Stimulated activated CD8-positive, alpha-beta memory T cell treated with anti-CD3 and anti-CD28 coated beads, Interleukin-4, amount 100 ng/mL, for 24 hours (primary cell): Measurements from ENCODE around the gene EHHADH.
"Not testable (repeated sequence)": the region's sequence is repeated elsewhere in the genome, so short reads cannot be mapped to it uniquely, and the experiment has no call there.

Source experiments
- DNase-seq: peaks from one replicate; pipeline ENCODE4 v3.0.0-alpha.2; 2020; ENCODE audit warnings: low read depth

EHHADH gene

GRCh38 chr3:185251272-185251671, 2.6 kb downstream of the EHHADH start:
- DNase-seq = no peak

DNA sequence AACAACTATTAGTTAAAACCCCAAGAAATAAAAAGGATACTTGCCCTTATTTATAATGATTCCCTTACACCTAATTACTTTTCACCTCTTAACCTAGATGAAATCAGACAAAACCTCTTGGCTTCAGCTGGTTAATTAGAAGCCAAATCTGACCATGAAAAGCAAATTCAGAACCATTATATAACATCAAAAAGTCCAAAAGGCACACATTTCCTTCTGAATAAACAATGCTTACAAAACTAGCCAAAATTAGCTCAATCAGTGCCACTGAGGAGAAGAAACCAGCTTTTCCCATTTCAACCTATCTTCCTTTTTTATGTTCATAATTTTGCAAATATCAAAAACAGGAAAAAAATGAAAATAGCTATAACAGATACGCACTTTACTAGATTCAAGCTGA, 3.2 kb downstream of the EHHADH start:
- no peak for DNase-seq

DNA sequence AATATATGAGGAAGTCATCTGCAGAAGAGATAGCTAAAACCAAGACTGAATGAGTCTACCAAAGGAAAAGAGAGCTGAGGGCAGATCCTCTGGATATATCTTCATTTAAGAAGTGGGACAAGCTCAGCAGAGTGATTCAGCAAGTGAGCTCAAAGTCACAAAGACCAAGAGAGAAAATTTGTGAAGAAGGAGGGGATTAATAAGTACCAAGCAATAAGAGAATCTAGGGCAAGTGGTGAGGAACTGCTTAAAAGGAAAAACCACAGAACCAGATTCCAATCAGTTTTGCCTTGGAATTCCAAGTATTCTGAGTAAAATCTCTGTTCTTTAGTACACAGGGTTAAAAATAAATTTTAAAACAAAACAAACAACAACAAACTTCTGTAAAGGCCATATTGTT, 3.6 kb downstream of the EHHADH start:
- no peak for DNase-seq

- DNase-seq = no peak
These were observed 11.2 kb downstream of the EHHADH start for GRCh38 chr3:185242642-185243041.

DNA sequence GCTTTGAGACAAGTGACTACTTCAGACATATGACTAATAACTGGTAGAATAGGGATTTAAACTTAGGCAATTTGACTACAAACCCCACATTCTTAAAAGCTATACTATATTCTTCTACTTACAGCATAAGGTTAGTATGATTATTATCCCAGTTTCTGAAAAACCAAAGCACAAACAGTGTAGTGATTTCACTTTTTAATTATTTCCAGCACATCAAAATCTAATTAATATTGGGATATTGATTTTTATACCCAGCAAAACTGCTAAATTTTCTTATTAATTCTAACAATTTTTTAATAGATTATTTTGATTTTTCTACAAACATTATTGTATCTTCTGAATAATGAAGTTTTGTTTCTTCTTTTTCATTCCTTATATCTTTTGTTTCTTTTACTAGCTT, 16.9 kb downstream of the EHHADH start:
- no peak for DNase-seq

GRCh38 chr3:185233328-185233727, 20.5 kb downstream of the EHHADH start:
- no peak for DNase-seq

GRCh38 chr3:185226526-185226925, 27.3 kb downstream of the EHHADH start:
- DNase-seq = not testable (repeated sequence)

DNA sequence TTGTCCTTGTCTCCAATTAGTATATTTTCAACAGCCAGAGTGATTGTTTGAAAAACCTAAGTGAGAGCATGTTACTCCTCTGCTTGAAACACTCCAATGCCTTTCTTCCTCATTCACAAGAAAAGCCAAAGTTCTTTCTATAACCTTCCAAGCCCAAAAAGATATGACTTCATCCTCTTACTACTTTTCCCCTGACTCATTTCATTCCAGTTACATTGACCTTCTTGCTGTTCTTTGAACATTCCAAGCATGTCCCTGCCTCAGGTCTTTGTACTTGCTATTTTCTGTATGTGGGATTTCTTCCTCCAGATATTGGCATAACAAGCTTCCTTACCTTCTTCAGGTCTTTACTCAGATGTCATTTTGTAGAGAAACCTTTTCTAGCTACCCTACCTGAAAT, 28.3 kb downstream of the EHHADH start:
- DNase-seq = no peak

DNA sequence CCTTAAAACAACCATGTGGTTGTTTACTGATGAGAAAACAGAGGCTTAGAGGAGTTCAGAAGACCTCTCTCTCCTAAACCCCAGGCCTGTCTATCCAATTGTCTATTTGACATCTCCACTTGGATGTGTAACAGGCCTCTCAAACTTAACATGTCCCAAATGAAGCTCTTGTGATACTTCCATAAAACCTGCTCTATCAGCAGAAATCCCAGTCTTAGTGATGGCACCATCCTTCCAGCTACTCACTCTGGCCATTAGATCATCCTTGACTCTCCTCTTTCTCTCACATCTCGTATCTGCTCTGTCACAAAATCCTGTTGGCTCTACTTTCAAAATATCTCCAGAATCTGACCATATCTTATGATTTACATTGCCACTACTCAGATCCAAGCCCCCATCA, 28.8 kb downstream of the EHHADH start:
- no peak for DNase-seq

DNA sequence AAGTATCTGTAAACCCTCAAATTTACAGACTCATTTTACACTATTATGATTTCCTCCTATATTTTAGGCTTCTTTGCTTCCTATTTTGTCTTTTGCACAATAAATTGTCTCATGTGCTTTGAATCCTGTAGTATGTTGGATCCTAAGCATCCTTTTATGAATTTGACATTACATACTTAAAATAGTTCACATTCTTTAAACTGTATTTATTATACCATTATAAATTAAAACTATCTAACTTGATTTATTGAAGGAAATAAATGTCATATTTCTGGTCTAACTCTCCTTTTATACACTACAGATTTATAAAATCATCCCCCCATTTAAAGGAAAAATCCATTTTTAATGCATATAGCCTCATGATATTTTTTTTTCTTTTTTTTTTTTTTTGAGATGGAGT, 32.6 kb downstream of the EHHADH start:
- no peak for DNase-seq

DNA sequence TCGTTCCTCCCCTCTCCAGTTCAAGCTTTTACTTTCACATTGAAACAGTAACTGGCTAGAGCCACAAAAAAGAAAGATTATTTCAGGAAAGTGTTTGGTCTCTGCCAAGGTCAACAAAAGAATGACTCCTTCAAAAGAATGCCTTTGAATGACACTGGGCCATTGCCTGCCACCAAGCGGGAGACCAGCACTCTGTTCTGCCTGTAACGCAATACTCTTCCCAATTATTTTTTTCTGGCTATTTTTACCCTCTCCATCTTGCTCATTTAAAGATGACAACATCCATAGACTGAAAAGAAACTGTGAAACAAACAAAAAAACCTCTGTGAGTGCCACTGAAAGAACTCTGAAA, 37.3 kb downstream of the EHHADH start:
- DNase-seq = no peak

GRCh38 chr3:185215873-185216606, 37.8 kb downstream of the EHHADH start:
- no peak for DNase-seq

DNA sequence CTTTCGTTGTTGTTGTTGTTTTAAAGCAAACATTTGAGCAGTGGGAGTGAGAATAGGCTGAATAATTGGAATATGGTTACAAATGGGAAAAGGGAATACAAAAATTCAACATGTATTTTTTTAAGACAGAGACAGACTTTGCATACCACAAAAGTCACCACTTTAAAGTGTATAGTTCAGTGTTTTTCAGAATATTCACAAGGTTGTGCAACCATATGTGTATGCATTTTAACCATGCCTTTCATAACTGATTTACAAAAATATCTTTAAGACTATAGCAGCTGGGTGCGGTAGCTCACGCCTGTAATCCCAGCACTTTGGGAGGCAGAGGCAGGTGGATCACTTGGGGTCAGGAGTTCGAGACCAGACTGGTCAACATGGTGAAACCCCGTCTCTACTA, 41.3 kb downstream of the EHHADH start:
- no peak for DNase-seq

GRCh38 chr3:185212086-185212485, 41.8 kb downstream of the EHHADH start:
- DNase-seq = no peak

- no peak for DNase-seq
These were observed 43.2 kb downstream of the EHHADH start for GRCh38 chr3:185210621-185211142.

GRCh38 chr3:185208823-185209222, 45.0 kb downstream of the EHHADH start:
- no peak for DNase-seq

DNA sequence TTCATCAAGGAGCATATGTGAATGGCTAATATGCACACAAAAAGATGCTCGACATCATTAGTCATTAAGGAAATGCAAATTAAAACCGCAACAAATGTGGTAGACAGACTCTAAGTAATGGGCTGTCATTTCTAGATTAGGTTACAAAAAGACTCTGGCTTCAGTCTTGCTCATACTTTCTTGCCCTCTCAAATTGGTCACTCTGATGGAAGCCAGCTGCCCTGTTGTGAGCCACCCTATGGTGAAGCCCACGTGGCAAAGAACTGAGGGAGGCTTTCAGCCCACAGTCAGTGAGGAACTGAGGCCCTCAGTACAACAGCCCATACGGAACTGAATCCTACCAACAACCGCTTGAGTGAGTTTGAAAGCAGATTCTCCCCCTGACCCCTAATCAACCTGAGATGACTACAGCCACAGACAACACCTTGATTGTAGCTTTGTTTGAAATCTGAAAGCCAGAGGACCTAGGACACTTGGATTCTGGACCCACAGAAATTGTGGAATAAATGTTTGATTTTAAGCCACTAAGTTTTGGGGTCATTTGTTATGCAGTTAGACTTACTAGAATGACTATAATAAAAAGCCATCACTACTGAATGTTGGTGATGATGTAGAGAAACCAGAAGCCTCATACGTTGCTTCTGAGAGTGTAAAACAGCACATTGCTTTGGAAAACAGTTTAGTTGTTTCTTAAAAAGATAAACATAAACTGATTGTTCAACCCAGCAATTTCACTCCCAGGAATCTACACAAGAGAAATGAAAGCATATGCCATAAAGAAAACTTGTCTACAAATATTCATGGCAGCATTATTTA, 45.7 kb downstream of the EHHADH start:
- no peak for DNase-seq

DNA sequence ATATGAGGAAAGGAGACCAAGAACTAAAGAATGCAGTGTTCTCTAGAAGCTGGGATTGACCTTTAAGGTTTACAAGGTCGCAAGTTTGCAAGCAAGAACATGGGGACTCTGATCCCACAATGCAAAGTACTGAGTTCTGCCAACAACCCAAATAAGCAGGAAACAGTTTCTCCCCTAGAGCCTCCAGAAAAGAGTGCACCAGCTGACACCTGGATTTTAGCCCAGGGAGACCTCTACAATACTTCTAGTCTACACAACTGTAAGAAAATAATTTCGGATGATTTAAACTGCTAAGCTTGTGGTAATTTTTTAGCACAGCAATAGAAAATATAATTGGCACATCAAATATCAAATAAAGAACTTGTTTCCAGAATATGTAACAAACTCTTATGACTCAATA, 46.4 kb downstream of the EHHADH start:
- DNase-seq = no peak

DNA sequence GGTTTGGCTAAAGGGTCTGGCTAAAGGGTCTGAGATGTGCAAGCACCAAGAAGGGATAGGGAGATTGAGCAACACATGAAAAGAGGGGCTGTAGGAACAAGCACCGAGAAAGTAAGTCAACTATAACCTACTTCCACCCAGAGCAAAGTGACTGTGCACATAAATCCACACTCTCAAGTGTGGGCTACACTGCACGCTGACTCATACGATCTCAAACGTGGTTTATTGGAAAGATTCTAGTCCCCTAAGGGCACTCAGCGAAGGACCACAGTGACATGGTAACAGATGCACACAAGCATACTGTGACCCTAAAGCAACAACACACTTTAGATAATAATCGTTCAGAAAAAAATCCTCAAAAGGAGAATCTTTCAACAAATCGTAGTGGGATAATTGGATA, 48.0 kb downstream of the EHHADH start:
- no peak for DNase-seq

DNA sequence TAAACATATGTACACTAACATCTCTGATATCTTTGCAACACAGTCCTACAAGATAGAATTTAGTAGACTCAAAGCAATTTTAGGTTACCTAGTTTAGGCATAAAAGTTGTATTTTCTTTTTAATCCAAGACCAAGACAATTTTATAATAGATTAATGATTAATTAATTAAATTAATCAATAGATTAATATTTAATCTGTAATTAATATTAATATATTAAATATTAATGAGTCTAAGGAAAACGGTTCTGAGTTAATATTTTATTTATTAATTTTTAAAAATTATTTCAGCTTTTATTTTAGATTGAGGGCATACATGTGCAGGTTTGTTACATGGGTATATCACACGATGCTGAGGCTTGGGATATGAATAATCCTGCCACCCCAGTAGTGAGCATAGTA, 49.0 kb downstream of the EHHADH start:
- no peak for DNase-seq

GRCh38 chr3:185200639-185201038, 53.2 kb downstream of the EHHADH start:
- no peak for DNase-seq

GRCh38 chr3:185199671-185200070, 54.2 kb downstream of the EHHADH start:
- DNase-seq = no peak

GRCh38 chr3:185199206-185199605, 54.6 kb downstream of the EHHADH start:
- no peak for DNase-seq

GRCh38 chr3:185197068-185197467, 56.8 kb downstream of the EHHADH start:
- no peak for DNase-seq
